ENCODE measurements around the gene MAPK11.

DNA sequence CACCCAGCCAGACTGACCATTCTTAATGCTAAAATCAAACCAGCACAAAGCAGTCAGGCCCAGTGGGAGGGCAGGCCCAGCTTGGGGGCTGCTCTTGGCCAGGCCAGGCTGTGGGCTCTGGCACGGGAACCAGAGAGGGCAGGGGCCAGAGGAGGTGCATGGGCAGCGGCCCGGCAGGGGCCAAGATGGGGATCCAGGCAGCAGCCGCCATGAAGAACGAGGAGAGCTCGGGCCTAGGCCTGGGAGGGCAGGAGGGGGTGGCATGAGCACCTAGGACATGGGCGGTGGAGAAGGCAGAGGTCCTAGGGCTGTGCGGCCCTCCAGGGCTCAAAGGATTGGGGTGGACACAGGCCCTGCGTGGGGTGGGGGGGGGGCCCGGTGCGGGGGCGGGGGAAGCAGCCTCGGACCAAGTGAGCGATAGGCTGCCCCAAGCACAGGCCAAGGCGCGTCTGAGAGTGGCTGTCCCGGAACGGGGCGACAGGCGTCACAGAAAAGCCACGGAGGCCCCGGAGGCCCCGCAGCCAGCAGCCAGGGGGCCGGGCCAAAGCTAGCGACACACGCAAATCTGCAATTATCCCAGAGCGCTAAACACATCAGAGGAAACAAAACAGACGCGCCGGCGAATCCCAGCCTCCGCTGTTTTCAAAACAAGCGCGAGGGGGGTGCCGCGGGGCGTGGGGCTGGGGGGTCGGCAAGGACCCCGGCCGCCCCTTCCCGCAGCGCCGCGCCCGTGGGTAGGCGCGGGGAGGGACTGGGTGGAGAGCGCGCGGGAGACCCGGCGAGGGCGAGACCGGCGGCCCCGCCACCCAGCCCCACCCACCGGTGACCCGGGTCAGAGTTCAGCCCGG, 29.0 kb upstream of the MAPK11 start:
- no peak for TF ChIP-seq POLR2A (IDR thresholded peaks at IDR 0.05; ENCODE audit: low read length)
- no peak for TF ChIP-seq GATA1 (IDR thresholded peaks at IDR 0.05; ENCODE audit: low read depth, low read length)
